ENCODE results near the gene POU3F3.

POU3F3 gene

GRCh38 chr2:104890685-104891069 lies 36.8 kb downstream of the POU3F3 start:
- H3K27ac ChIP-seq (ENCODE audit: insufficient read depth, low read depth, low read length, poor library complexity, severe bottlenecking), result no peak overlapping the region
- WGBS, 2 experiments, result 93 to 96% methylated on average over 10 of the region's 10 CpGs

GRCh38 chr2:104891145-104891544 lies 37.2 kb downstream of the POU3F3 start:
- 96% methylated on average over 2 of the region's 2 CpGs for WGBS, 2 experiments
- Histone ChIP-seq H3K9me3 (ENCODE audit: control insufficient read depth, low read length) (no peaks in the 10 kb centered on the region), H3K27me3 (ENCODE audit: control insufficient read depth, insufficient read depth, low read length, poor library complexity, severe bottlenecking) (no peaks in the 10 kb centered on the region), H3K36me3 (ENCODE audit: control insufficient read depth, insufficient read depth, low read length) (no peaks in the 10 kb centered on the region), H3K4me3 (ENCODE audit: insufficient read depth, low read depth, low read length) (no peak overlapping the region), H3K4me1 (ENCODE audit: control insufficient read depth, insufficient read depth, low read length) (no peaks in the 10 kb centered on the region), H3K27ac (ENCODE audit: insufficient read depth, low read depth, low read length, poor library complexity, severe bottlenecking) (no peak overlapping the region)

More at GRCh38 chr2:104890685-104891069, 36.8 kb downstream of the POU3F3 start:
- Histone ChIP-seq H3K36me3 (ENCODE audit: control insufficient read depth, insufficient read depth, low read length) (no peaks in the 10 kb centered on the region), H3K4me3 (ENCODE audit: insufficient read depth, low read depth, low read length) (no peak overlapping the region), H3K27me3 (ENCODE audit: control insufficient read depth, insufficient read depth, low read length, poor library complexity, severe bottlenecking) (no peaks in the 10 kb centered on the region), H3K9me3 (ENCODE audit: control insufficient read depth, low read length) (no peaks in the 10 kb centered on the region), H3K4me1 (ENCODE audit: control insufficient read depth, insufficient read depth, low read length) (no peaks in the 10 kb centered on the region)

- H3K27ac ChIP-seq (ENCODE audit: insufficient read depth, low read depth, low read length, poor library complexity, severe bottlenecking), result no peak overlapping the region
- no peaks in the 10 kb centered on the region for H3K9me3 ChIP-seq (ENCODE audit: control insufficient read depth, low read length)
- H3K4me1 ChIP-seq (ENCODE audit: control insufficient read depth, insufficient read depth, low read length), result no peaks in the 10 kb centered on the region
- 89 to 94% methylated on average over 8 of the region's 8 CpGs for WGBS, 2 experiments
- no peak overlapping the region for H3K4me3 ChIP-seq (ENCODE audit: insufficient read depth, low read depth, low read length)
- H3K36me3 ChIP-seq (ENCODE audit: control insufficient read depth, insufficient read depth, low read length), result no peaks in the 10 kb centered on the region
- H3K27me3 ChIP-seq (ENCODE audit: control insufficient read depth, insufficient read depth, low read length, poor library complexity, severe bottlenecking), result no peaks in the 10 kb centered on the region
Observed at GRCh38 chr2:104896446-104896845, 42.5 kb downstream of the POU3F3 start.

- Histone ChIP-seq H3K36me3 (ENCODE audit: control insufficient read depth, insufficient read depth, low read length) (no peaks in the 10 kb centered on the region), H3K4me1 (ENCODE audit: control insufficient read depth, insufficient read depth, low read length) (no peaks in the 10 kb centered on the region), H3K27me3 (ENCODE audit: control insufficient read depth, insufficient read depth, low read length, poor library complexity, severe bottlenecking) (no peaks in the 10 kb centered on the region), H3K27ac (ENCODE audit: insufficient read depth, low read depth, low read length, poor library complexity, severe bottlenecking) (no peak overlapping the region), H3K9me3 (ENCODE audit: control insufficient read depth, low read length) (no peaks in the 10 kb centered on the region), H3K4me3 (ENCODE audit: insufficient read depth, low read depth, low read length) (no peak overlapping the region)
- WGBS, 2 experiments, result 91% methylated on average over 8 of the region's 8 CpGs
Observed at GRCh38 chr2:104897515-104898184, 43.7 kb downstream of the POU3F3 start.

- Histone ChIP-seq H3K27ac (ENCODE audit: insufficient read depth, low read depth, low read length, poor library complexity, severe bottlenecking) (no peak overlapping the region), H3K4me1 (ENCODE audit: control insufficient read depth, insufficient read depth, low read length) (no peaks in the 10 kb centered on the region), H3K36me3 (ENCODE audit: control insufficient read depth, insufficient read depth, low read length) (no peaks in the 10 kb centered on the region), H3K27me3 (ENCODE audit: control insufficient read depth, insufficient read depth, low read length, poor library complexity, severe bottlenecking) (no peaks in the 10 kb centered on the region), H3K4me3 (ENCODE audit: insufficient read depth, low read depth, low read length) (no peak overlapping the region), H3K9me3 (ENCODE audit: control insufficient read depth, low read length) (no peaks in the 10 kb centered on the region)
- 94 to 97% methylated on average over 7 of the region's 7 CpGs for WGBS, 2 experiments
Observed at GRCh38 chr2:104900608-104901007, 46.7 kb downstream of the POU3F3 start.

- no peaks in the 10 kb centered on the region for H3K4me1 ChIP-seq (ENCODE audit: control insufficient read depth, insufficient read depth, low read length)
- H3K36me3 ChIP-seq (ENCODE audit: control insufficient read depth, insufficient read depth, low read length), result no peaks in the 10 kb centered on the region
- H3K27me3 ChIP-seq (ENCODE audit: control insufficient read depth, insufficient read depth, low read length, poor library complexity, severe bottlenecking), result no peaks in the 10 kb centered on the region
- no peaks in the 10 kb centered on the region for H3K9me3 ChIP-seq (ENCODE audit: control insufficient read depth, low read length)
- no peak overlapping the region for H3K27ac ChIP-seq (ENCODE audit: insufficient read depth, low read depth, low read length, poor library complexity, severe bottlenecking)
- no peak overlapping the region for H3K4me3 ChIP-seq (ENCODE audit: insufficient read depth, low read depth, low read length)
- 90% methylated on average over 13 to 14 of the region's 14 CpGs for WGBS, 2 experiments
Observed at GRCh38 chr2:104901037-104901881, 47.3 kb downstream of the POU3F3 start.

- WGBS, 2 experiments, result 94 to 96% methylated on average over 6 of the region's 6 CpGs
- Histone ChIP-seq H3K27me3 (ENCODE audit: control insufficient read depth, insufficient read depth, low read length, poor library complexity, severe bottlenecking) (no peaks in the 10 kb centered on the region), H3K4me3 (ENCODE audit: insufficient read depth, low read depth, low read length) (no peak overlapping the region), H3K27ac (ENCODE audit: insufficient read depth, low read depth, low read length, poor library complexity, severe bottlenecking) (no peak overlapping the region), H3K4me1 (ENCODE audit: control insufficient read depth, insufficient read depth, low read length) (no peaks in the 10 kb centered on the region), H3K36me3 (ENCODE audit: control insufficient read depth, insufficient read depth, low read length) (no peaks in the 10 kb centered on the region), H3K9me3 (ENCODE audit: control insufficient read depth, low read length) (no peaks in the 10 kb centered on the region)
Observed at GRCh38 chr2:104902317-104902716, 48.4 kb downstream of the POU3F3 start.

Measured in ectodermal cell (in vitro differentiated cells).